Measurements from ENCODE around the gene CNTNAP1. TPM values are rescaled to one million over a fixed set of nuclear protein-coding genes. Genes with fewer than 3 reads are reported as not detected.

CNTNAP1 gene
- total and polyA plus RNA-seq, 9 of the 15 experiments (the other 6 are each of a cell fraction or from before 2014, with no cell fraction given): 0.10 to 1.8 (median 0.62) TPM

GRCh38 chr17:42698736-42699414 is 16.5 kb downstream of the CNTNAP1 start (continued):
- TF ChIP-seq UBTF (IDR thresholded peaks at IDR 0.05; ENCODE audit: borderline replicate concordance in 1 of 2, low read depth in 2 of 2, low read length in 2 of 2) (peak in 1 of 2 experiments; percentile 92; a peak in 2 of 4 replicates), EP400 (IDR thresholded peaks at IDR 0.05) (peak; percentile 78), RBM22 (IDR thresholded peaks at IDR 0.05; ENCODE audit: low read depth, low read length, poor library complexity, severe bottlenecking) (no peak), ZFP30 (CRISPR knock-in tag; IDR thresholded peaks at IDR 0.05; ENCODE audit: borderline replicate concordance) (no peak), SOX6 (IDR thresholded peaks at IDR 0.05) (peak; percentile 99), ZNF277 (CRISPR knock-in tag; IDR thresholded peaks at IDR 0.05; ENCODE audit: borderline replicate concordance) (no peak), BACH1 (tag; IDR thresholded peaks at IDR 0.05) (peak; percentile 78; the same call in 1 of the 2 replicates), RUNX1 (IDR thresholded peaks at IDR 0.05; ENCODE audit: low read depth) (peak; percentile 98), ZNF224 (CRISPR knock-in tag; IDR thresholded peaks at IDR 0.05) (no peak), ARHGAP35 (IDR thresholded peaks at IDR 0.05; ENCODE audit: partially characterized antibody) (no peak), ZC3H4 (CRISPR knock-in tag; IDR thresholded peaks at IDR 0.05; ENCODE audit: borderline replicate concordance) (no peak), MCM3 (IDR thresholded peaks at IDR 0.05) (no peak), POLR2G (IDR thresholded peaks at IDR 0.05; ENCODE audit: low read depth, low read length) (no peak), NKRF (IDR thresholded peaks at IDR 0.05; ENCODE audit: borderline replicate concordance) (no peak), ZBTB12 (CRISPR knock-in tag; IDR thresholded peaks at IDR 0.05) (peak; percentile 54; the same call in 1 of the 2 replicates), FOXJ2 (tag; IDR thresholded peaks at IDR 0.05) (peak; percentile 71; the same call in 1 of the 2 replicates), BRF1 (IDR thresholded peaks at IDR 0.05; ENCODE audit: borderline replicate concordance, extremely low read depth, insufficient read length) (no peak), XRCC5 (IDR thresholded peaks at IDR 0.05; ENCODE audit: low read depth, low read length) (peak; percentile 93), GTF2B (IDR thresholded peaks at IDR 0.05; ENCODE audit: extremely low read depth, insufficient read length) (no peak), MTF1 (CRISPR knock-in tag; IDR thresholded peaks at IDR 0.05; ENCODE audit: borderline replicate concordance) (no peak), TRIM24 (IDR thresholded peaks at IDR 0.05) (peak; percentile 98 to 99)

Measured in K562 (cell line).